Activated T-cell treated with anti-CD3 and anti-CD28 coated beads for 4 hours (primary cell): Measurements from ENCODE around the gene SALL1.

ENCODE experiments used
- DNase-seq: peaks from one replicate; pipeline ENCODE4 v3.0.0-alpha.2; 2020

SALL1 gene

GRCh38 chr16:51155820-51156806 lies 5.0 kb upstream of the SALL1 start:
- DNase-seq = no peak

GRCh38 chr16:51155199-51155607 lies 4.1 kb upstream of the SALL1 start:
- DNase-seq = no peak

GRCh38 chr16:51154271-51155171 lies 3.5 kb upstream of the SALL1 start:
- no peak for DNase-seq

GRCh38 chr16:51153577-51154031 lies 2.5 kb upstream of the SALL1 start:
- no peak for DNase-seq

- DNase-seq = no peak
These were observed 1.9 kb upstream of the SALL1 start for GRCh38 chr16:51152691-51153576.

- DNase-seq = no peak
These were observed 1.0 kb upstream of the SALL1 start for GRCh38 chr16:51151961-51152663.

GRCh38 chr16:51151435-51151960 lies 428 bp upstream of the SALL1 start:
- DNase-seq = no peak

- no peak for DNase-seq
These were observed 744 bp downstream of the SALL1 start for GRCh38 chr16:51150165-51150887.

GRCh38 chr16:51149721-51150164 lies 1.3 kb downstream of the SALL1 start:
- no peak for DNase-seq

GRCh38 chr16:51149251-51149661 lies 1.8 kb downstream of the SALL1 start:
- no peak for DNase-seq

GRCh38 chr16:51148678-51149228 lies 2.3 kb downstream of the SALL1 start:
- DNase-seq = no peak

- DNase-seq = no peak
These were observed 3.0 kb downstream of the SALL1 start for GRCh38 chr16:51147776-51148677.

GRCh38 chr16:51146256-51146924 lies 4.7 kb downstream of the SALL1 start:
- DNase-seq = no peak

GRCh38 chr16:51144203-51144602 lies 6.9 kb downstream of the SALL1 start:
- no peak for DNase-seq

GRCh38 chr16:51143196-51143977 lies 7.7 kb downstream of the SALL1 start:
- DNase-seq = no peak

- no peak for DNase-seq
These were observed 9.5 kb downstream of the SALL1 start for GRCh38 chr16:51141541-51141940.

GRCh38 chr16:51141106-51141505 lies 10.0 kb downstream of the SALL1 start:
- DNase-seq = no peak

- DNase-seq = no peak
These were observed 11.0 kb downstream of the SALL1 start for GRCh38 chr16:51140112-51140511.
